HG02938 (cell line): ENCODE data around the gene FNIP1.
"Not testable (repeated sequence)": the region's sequence is repeated elsewhere in the genome, so short reads cannot be mapped to it uniquely, and the experiment has no call there.

Experiments
- ATAC-seq: cut with Tn5 transposase; IDR thresholded peaks from one replicate; pipeline ENCODE4 v1.9.1; 2021; ENCODE audit warnings: mild to moderate bottlenecking, moderate library complexity; ENCODE audit not compliant: unreplicated experiment

FNIP1 gene

GRCh38 chr5:131796793-131797693 lies at the start of gene FNIP1:
FNIP1 (minus strand) TSS chr5:131797017; CDS start chr5:131796921, 96 bp downstream.
- peak; percentile 94 for ATAC-seq

- no peak for ATAC-seq
These were observed 49.7 kb upstream of the FNIP1 start for GRCh38 chr5:131846536-131846935.

GRCh38 chr5:131845828-131846227 lies 49.0 kb upstream of the FNIP1 start:
- ATAC-seq = no peak

- not testable (repeated sequence) for ATAC-seq
These were observed 46.2 kb upstream of the FNIP1 start for GRCh38 chr5:131842971-131843370.

GRCh38 chr5:131832702-131833101 lies 35.9 kb upstream of the FNIP1 start:
- not testable (repeated sequence) for ATAC-seq

- no peak for ATAC-seq
These were observed 28.7 kb upstream of the FNIP1 start for GRCh38 chr5:131825404-131826013.

- no peak for ATAC-seq
These were observed 27.8 kb upstream of the FNIP1 start for GRCh38 chr5:131824631-131825030.

- no peak for ATAC-seq
These were observed 24.4 kb upstream of the FNIP1 start for GRCh38 chr5:131821221-131821620.

- ATAC-seq = no peak
These were observed 21.3 kb upstream of the FNIP1 start for GRCh38 chr5:131818001-131818724.

- ATAC-seq = no peak
These were observed 18.2 kb upstream of the FNIP1 start for GRCh38 chr5:131814990-131815389.

- no peak for ATAC-seq
These were observed 15.7 kb upstream of the FNIP1 start for GRCh38 chr5:131812371-131813160.

GRCh38 chr5:131810510-131811249 lies 13.9 kb upstream of the FNIP1 start:
- ATAC-seq = no peak

- ATAC-seq = peak; percentile 21
These were observed 681 bp downstream of the FNIP1 start for GRCh38 chr5:131795879-131796792.

- no peak for ATAC-seq
These were observed 1.6 kb downstream of the FNIP1 start for GRCh38 chr5:131795228-131795627.

- ATAC-seq = peak; percentile 26
These were observed 2.2 kb downstream of the FNIP1 start for GRCh38 chr5:131794586-131794985.

GRCh38 chr5:131792896-131793295 lies 3.9 kb downstream of the FNIP1 start:
- ATAC-seq = no peak

- ATAC-seq = no peak
These were observed 5.0 kb downstream of the FNIP1 start for GRCh38 chr5:131791866-131792265.

GRCh38 chr5:131790550-131790949 lies 6.3 kb downstream of the FNIP1 start:
- no peak for ATAC-seq

- ATAC-seq = no peak
These were observed 7.1 kb downstream of the FNIP1 start for GRCh38 chr5:131789765-131790164.
